OCI-M2 (cell line): ENCODE data around the gene ARHGAP26.

Source experiments
- DNase-seq: peaks from one replicate; lab custom pipeline; 2025; ENCODE audit not compliant: unreplicated experiment; lab: John Stamatoyannopoulos, UW

Gene ARHGAP26

DNA sequence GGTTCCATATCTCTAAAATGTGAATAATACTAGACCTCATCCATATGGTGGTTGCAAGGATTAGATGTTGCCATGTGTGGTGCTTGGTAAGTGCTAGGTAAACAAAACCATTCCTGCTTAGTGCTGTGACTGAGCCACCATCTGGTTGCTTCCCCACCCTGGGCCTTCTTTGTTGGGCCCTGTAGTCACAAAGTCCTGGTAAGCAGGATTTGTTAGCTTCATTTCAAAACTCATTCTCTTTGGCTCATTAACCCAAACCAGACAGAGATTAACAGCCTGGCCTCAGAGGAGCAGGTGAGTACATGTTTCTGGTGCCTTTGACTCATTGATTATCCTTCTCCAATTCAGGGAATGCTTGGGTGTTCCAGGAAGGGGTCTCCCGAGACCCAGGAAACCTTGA, 240.2 kb downstream of the ARHGAP26 start:
- no peak for DNase-seq

DNA sequence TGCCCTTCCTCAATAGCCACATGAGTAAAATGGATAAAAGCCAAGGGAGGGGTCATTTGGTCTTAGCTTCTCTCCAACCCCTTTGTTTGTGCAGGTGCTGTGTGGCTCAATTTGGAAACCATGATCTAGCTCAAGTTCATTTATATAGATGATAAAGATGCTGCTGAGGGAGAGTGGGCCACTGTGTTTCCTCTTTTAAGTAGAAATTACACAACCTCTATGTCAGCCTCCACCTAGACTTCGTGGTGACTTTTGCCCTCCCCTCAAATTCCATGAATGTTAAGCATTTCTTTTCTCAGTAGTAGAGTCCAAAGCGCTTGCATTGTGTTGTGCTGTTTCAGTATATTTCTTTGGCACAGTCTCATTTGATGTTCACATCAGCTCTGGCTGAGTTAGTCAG, 241.4 kb downstream of the ARHGAP26 start:
- no peak for DNase-seq

DNA sequence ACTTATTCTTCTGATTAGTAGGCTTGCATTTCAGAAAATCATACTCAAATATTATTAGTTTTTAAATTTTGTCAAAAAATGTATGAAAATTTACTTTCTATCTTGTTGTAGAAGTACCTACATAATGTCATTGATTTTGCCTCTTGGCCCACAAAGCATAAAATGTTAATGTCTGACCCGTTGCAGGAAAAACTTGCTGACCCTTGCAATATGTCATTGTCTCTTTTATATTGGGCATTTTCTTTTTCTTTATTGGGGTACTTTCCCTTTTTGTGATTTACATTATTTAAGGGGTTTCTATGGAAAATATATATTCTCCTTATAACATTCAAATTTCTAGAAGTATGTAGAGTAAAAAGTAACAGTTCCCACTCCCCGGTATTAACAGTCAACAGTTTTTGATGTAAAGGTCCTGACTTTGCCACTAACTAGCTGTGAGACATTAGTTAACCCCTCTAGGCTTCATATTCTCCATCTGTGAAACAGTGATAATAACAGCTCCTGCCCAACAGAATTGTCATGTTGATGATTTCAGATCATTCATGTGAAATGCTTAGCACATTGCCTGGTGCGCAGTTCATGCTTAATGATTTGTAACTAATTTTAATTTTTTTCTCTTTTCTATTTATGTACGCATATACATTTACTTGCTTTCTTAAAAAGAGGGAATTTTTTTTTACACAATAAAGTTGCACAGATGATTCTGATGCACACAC, 243.2 kb downstream of the ARHGAP26 start:
- no peak for DNase-seq

DNA sequence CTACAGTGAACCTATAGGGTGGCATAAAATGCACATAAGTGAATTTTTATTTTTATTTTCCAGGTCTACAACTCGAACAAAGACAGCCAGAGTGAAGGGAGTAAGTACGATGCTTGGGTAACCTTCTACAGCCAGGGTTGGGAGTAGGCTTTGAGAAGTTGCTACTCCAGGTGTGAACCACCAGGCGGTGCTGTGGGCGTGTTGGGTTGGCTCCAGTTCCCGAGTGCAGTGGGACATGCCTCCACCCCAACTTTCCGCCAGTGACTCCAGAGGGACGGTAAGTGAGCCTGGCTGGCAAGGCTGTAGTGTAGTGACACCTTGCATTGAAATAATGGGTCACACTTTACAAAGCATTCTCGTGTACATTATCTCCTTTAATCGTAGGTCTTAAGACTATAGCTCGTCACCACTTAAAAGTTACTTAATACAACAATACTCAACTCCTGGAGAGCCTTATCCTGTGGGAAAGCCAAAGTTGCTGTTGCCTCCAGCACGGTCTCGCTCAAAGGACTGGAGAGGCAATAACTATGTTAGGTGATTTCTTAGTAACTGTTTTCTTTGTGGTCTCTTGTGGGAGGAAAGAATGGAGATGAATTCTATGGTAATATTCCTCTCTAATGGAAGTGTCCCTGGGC, 244.0 kb downstream of the ARHGAP26 start:
- no peak for DNase-seq

DNA sequence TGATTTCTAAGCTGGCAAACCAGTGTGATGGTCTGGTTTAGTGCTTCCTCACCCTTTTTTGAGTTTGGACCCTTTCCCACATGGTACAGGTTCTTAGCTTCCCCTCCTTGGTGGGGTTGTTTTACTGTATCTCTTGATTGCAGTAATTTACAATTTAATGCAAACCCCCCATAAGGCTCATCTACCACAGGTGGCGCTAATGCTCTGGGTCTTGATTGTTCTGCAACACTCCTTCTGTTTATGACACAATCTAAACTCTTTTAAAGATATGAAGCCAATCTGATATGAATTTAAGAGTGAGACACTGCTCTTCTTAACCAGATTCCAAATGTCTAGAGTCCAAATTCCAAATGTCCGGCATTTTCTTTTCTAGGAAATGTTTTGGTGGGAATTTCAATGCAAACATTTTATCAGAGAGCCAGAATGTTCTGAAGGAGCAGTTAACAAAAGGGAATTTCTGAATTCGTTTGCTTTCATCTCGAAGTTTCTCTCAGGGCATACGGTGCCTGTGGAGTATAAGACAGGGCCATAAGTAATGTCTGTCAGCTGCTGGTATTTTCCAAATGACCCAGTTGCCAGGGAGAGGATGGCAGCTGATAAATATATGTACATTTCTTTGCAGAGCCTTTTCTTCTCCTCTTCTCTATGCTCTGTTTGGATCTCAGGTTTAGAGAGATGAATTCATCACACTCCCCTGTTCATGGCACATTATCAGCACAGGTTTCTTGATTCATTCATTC, 246.8 kb downstream of the ARHGAP26 start:
- no peak for DNase-seq

DNA sequence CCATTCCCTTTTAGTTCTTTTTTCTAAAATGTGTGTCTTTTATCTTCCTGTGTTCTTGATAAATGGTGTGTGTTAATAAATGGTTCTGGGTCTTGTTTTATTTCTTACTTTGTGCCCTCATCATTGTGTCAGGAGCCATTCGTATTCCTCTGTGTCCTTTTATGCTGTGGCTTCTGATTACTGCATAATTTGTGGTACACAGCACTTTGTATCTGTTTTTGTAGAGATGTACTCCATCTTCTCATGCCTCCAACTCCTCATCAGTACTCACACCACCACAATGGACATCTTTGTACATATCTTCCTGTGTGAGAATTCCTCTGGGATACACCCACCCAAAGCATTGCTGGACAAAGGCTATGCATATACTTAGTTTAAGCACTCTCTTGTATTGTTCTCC, 247.4 kb downstream of the ARHGAP26 start:
- no peak for DNase-seq

DNA sequence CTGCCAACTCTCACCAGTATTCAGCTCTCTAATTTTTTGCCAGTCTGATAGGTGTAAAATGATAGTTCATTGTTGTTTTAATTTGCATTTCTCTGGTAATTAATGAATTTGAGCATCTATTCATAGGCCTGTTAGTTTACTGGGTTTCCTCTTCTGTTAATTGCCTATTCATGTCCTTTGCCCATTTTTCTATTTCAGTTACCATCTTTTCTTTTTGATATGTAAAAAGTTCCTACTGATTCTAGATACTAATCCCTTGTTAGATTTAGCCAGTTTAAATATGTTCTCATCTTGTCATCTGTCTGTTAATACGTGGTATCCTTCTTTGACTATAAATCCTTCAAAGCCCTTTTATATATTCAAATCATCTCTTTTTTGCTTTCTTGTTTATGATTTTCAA, 247.8 kb downstream of the ARHGAP26 start:
- no peak for DNase-seq

DNA sequence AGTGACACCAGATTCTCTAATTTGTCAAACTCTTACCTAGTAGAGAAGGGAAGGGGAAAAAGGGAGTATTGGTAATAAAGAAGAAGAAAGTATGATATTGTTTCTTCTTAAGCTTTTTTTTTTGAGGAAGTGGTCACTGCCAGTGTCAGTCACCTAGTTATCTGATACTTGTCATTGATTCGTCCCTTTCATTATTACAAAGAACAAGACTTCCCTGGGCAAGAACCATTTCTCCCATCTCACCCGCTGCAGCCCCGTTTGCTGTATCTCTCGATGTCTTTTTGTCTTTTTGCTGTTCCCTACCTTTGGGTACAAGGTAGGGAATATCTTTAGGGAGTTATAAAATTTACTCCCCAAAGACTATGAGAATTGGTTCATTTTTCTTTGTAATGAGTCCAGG, 249.0 kb downstream of the ARHGAP26 start:
- DNase-seq: no peak

DNA sequence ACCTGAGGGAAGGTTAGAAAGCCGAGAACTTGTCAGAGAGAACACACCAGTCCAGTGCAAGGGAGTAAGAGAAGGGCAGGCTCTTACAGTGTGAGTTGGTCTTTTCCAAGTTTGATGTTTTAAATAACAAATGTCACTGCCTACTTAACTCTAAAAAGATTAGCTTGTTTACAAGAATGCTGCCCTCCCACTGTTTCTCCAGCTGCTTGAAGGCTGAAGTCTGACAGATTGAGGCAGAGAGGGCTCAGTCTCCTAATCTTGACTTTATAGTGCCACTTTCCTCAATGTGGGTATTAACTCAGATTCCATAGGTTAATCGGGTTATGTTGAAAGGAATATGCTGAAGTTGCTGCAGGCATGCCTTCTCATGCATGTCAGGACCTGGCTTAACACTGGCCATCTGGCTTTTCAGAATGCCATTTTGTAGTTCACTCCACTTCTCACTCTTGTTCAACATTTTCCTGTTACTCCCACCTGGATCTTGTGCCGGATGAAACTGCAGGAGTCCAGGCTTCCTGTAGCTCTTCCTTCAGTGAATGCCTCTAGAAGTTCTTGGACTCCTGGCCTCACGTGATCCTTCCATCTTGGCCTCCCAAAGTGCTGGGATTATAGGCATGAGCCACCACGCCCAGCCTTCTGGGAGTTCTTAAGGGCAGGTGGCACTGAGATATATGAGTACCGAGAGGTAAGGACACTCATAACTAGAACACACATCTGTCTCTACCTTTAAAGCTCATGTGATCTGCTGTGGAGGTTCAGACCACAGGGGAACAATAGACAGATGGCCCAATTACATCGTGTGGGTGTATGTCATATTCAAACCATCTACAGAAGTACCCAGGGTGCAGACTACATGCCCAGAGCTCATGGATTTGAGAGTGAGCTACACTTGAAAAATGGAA, 249.7 kb downstream of the ARHGAP26 start:
- DNase-seq: no peak

DNA sequence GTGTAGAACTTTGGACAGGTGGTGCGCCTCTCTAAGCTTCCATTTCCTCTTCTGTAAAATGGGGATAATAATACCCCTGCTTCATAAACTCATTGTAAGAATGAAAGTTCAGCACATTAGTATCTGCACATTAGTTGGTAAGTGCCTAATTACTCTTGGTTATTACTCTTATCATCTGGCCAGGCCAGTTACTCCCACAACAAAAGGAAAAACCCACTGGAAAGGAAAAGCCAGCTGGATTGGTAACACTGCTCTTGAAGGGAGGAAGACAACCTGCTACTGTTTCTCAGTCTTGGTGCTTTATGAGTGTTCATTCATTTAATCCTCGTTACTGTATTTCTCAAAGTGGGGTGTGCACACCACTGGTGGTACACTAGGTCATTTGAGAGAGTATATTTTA, 251.4 kb downstream of the ARHGAP26 start:
- no peak for DNase-seq

DNA sequence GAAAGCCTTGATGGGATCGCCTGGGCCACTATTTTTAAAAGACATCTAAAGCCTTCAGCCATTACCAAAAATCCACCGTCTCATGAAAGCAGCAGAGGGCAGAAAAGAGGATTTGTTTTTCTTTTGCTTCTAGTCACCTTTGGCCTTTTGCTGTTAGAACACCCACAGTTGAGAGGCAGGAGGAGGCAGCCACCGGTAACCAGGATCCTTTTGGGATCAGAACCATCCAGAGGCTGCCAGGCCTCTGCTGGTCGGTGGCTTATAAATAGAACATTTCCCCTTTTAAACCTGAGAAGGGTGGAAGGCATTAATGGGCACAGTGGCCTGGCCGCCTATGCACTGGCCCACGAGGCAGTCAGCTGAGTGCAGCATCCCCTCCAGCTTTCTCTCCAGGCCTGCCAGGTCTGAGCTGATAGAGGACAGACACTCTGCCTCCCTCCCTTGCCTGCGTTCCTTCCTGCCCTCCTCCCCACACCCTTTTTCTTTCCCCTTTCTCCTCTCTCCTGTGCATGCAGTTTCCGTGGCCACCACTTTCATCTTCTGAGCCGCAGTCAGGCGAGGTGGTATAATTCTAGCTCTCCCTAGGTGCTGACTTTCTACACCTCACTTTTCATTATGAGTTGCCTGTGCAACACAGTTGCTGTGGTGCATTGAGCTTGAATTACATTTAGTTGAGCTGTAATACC, 253.4 kb downstream of the ARHGAP26 start:
- DNase-seq: no peak

DNA sequence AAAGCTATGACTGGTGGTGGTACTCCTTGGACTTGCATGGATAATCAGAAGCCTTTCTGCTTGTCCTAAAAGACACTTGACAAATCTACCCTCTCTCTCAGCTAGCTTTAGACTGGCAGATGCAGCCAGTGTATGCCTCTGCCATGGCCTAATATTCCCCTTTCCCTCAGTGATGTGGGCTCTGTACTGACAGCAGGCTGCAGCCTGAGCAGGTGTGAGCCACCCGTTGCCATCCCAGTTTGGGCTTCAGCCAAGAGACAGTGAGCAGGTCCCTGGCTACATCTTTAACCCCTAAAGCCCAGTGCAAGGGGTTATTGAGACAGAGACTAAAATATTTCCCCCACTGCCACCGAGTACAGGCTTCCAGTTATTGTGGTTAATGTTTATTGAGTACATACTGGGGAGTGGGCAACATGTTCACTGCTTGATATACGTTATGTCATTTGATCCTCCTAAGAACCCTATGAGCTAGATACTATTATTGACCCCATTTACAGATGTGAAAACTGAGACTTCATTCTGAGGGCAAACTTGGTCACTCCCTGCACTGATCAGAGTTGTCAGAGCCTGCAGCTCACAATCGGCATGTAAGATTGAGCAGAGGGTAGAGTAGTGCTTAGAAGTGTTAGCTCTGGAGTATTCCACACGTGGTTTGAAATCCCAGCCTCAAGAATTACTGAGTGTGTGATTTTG, 254.2 kb downstream of the ARHGAP26 start:
- no peak for DNase-seq

DNA sequence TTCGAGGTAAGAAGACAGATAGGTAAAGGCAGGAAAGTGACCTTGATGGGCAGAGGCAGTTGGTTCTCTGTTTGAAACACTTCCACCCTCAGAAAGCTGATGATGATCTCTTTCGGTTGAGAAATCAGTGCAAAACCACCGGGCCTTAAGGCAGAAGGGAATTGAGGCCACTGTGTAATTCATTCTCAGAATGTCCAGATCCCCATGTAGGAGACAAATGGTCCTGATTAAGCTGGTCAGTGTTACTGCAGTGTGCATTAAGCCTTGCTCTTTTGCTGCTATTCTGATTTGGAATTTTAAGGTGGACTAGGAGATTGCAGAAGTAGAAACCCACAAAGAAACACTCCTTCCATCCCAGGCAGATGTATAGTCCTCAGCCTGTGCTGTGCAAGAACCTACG, 255.2 kb downstream of the ARHGAP26 start:
- DNase-seq: no peak

DNA sequence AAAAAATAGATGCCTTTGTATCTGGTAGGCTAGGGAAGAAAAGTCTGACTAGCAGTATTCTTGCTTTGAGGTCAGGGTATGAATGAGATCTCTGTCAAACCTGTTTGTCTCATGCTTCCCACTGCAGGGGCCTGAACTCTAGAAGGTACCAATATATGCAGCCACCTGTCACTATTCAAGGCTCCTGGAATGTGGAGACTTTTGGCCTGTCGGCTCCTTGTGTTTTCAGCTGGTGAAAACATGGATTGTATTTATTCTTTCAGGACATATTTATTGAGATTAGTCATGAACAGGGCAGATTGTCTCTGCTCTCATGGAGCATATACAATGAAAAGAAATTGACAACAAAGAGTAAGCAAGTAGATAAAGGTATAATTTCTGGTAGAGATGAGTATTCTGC, 255.8 kb downstream of the ARHGAP26 start:
- DNase-seq: no peak

DNA sequence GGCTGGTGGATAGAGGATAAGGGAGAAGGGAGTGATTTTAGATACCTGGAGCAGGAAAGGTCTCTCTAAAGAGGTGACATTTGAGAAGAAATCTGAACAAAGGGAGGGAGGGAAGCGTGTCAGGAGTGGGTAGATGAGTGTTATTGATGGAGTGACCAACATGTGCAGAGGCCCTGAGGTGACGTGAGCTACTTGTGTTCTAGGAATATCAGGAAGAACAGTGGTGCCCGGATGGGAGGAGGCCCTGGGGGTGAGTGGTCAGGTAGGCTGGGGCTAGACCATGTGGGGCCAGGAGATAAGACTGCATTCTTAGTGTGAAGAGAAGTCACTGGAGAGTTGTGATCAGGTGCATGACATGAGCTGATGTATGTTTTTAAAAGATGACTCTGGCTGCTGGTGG, 256.2 kb downstream of the ARHGAP26 start:
- no peak for DNase-seq

DNA sequence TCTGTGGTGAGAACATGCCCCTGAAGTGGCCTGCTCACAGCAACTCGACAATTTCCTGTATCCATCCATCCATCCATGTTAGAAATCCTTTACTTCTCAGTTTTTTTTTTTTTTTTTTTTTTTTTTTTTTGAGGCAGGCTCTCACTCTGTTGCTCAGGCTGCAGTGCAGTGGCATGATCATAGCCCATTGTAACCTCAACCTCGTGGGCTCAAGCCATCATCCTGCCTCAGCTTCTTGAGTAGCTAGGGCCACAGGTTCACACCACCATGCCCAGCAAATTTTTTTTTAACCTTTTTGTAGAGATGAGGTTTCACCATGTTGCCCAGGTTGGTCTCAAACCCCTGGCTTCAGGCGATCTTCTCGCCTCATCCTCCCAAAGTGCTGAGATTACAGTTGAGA, 259.1 kb downstream of the ARHGAP26 start:
- no peak for DNase-seq

DNA sequence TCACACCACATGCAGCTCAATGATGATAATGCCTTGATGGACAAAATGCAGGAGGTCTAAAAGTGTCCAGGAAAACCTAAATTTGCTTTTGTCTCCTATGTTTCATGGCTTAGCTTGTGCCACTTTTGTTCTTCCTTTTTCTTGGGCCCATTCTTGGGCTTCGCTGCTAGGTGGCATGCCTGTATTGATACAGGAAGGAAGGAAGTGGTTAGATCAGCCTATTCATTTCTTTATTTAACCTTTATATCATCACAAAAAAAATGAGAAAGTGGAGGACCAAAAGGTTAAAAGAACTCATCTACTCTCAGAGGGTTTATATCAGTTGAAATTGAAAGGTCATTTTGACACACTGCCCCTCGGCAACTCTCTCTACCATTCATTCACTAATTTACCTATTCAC, 260.2 kb downstream of the ARHGAP26 start:
- no peak for DNase-seq

DNA sequence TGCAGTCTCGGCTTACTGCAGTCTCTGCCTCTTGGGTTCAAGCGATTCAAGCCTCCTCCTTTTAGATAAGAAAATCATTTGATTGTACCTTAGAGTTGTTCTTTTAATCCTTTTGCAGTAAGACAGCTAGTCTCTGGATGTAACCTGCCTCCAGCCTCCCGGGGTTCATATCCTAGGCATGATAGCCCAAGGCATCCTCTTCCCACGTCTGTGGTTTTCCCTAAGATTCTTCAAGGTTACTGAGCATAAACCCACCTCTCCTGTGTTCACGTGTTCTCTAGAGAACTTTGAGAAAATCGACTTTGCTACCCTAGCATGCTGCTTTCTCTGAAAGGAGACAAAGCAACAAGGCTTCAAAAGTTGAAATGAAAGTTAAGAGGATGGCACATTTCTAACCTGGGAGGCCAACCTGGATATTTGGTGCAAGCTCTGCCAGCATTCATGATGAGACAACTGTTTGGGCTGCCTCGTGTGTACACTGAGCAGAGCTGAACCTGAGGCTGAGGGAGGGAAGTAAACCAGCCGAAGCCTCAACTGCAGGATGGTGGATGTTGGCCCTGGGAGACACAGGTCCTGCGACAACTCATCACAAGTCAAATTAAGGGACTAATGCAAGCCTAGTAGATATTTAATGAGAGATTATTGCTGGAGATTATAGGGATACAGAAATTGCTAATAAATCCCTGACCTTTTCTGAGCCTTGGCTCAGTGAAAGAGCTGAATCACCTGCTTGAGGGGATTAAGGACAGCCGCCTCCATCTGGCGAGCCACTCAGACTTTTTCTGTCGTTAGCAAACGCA, 261.8 kb downstream of the ARHGAP26 start:
- no peak for DNase-seq

DNA sequence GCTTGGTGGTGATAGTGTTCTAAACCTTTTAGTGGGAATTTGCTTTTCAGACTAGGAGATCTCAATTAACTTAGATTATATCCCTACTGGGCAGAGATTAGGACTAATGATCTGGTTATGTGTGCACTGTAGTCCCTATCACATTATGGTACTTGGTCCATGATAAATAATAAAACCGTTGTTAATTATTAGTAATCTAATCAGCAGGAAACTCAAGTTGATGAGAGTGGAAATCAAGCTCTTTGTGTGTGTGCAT, 262.3 kb downstream of the ARHGAP26 start:
- DNase-seq: no peak
